Activated T-helper 2 cell treated with anti-CD3 and anti-CD28 coated beads, Interferon-gamma antibody, Interleukin-2, Interleukin-4, amounts not matched to agents 10 μg/mL and 5 μg/mL and 100 μg/mL, durations not matched to agents 14 hours and 24 hours and 36 hours (primary cell): Measurements from ENCODE around the gene FBXO21. TPM values are rescaled to one million over a fixed set of nuclear protein-coding genes. Genes with fewer than 3 reads are reported as not detected.

ENCODE experiments used
- DNase-seq: peaks from one replicate; pipeline ENCODE4 v3.0.0; 2021; ENCODE audit warnings: low spot score
- H3K27ac Mint-ChIP-seq: one replicate; pipeline ENCODE4 v1.8.0; 2021; ENCODE audit warnings: mixed read lengths
- H3K27me3 Mint-ChIP-seq: one replicate; pipeline ENCODE4 v1.8.0; 2021; ENCODE audit warnings: low read depth, mixed read lengths
- H3K36me3 Mint-ChIP-seq: one replicate; pipeline ENCODE4 v1.8.0; 2021; ENCODE audit warnings: low read depth, mixed read lengths
- H3K4me1 Mint-ChIP-seq: one replicate; pipeline ENCODE4 v1.8.0; 2021; ENCODE audit warnings: low read depth, mixed read lengths
- H3K4me3 Mint-ChIP-seq: one replicate; pipeline ENCODE4 v1.8.0; 2021; ENCODE audit warnings: low read depth, mild to moderate bottlenecking, moderate library complexity, mixed read lengths
- H3K9me3 Mint-ChIP-seq: one replicate; pipeline ENCODE4 v1.8.0; 2021; ENCODE audit warnings: mixed read lengths
- intact Hi-C: fragments of 100-400 bp; cut with micrococcal nuclease; formaldehyde crosslinking; loops from one replicate; pipeline ENCODE4 v1.15.1; 2023
- total RNA-seq: library from RNA; stranded (reverse); gene quantifications from 2 replicates; pipeline ENCODE4 v1.2.3, GENCODE V29; 2022

The FBXO21 gene
- total RNA-seq, 1 donor from 2014 or later: 24.3 TPM

DNA sequence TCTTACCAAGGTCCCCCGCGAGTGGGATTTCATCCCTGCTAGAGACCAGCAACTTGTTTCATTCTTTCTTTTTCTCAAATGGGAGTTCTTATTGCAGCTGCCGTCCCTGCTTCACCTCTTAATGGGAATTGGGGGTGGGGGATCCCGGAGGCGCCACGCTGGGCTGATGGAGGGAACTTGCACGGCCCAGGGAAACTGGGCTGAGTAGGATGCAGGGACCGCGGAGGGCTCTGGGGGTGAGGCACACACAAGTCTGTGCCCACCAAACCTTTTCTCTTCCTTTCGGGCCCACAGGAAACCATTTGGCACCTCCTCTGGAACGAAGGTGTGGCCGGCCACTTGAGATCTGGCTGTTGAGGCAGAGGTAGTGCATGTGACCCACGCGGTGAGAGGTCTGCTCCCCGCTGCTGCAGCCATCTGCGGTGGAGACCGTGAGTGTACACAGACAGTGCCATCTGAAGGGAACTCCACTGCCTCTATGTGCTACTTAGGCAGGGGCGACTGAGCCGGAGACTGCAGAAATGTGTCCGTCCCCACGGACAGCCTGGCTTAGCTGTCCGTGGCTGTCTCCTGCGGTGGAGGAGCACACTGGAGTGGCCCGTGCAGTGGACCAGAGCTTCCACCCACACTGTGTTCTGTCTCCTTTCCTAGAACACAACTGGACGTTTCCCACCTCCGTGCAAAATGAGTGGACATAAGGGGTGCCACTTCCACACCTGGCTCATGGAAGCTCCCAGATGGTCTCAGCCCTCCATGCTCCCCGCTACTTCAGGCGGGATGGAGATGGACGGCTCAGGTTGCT is 49.0 kb downstream of the FBXO21 start:
- H3K27ac Mint-ChIP-seq: no peak overlapping the region
- peaks cover 25% of the 10 kb centered on the region for H3K36me3 Mint-ChIP-seq
- no peaks in the 10 kb centered on the region for H3K27me3 Mint-ChIP-seq
- DNase-seq: no peak
- no peak overlapping the region for H3K4me3 Mint-ChIP-seq
- H3K4me1 Mint-ChIP-seq: peaks cover 7% of the 10 kb centered on the region
- H3K9me3 Mint-ChIP-seq: no peaks in the 10 kb centered on the region
- intact Hi-C loops: no loop called here

DNA sequence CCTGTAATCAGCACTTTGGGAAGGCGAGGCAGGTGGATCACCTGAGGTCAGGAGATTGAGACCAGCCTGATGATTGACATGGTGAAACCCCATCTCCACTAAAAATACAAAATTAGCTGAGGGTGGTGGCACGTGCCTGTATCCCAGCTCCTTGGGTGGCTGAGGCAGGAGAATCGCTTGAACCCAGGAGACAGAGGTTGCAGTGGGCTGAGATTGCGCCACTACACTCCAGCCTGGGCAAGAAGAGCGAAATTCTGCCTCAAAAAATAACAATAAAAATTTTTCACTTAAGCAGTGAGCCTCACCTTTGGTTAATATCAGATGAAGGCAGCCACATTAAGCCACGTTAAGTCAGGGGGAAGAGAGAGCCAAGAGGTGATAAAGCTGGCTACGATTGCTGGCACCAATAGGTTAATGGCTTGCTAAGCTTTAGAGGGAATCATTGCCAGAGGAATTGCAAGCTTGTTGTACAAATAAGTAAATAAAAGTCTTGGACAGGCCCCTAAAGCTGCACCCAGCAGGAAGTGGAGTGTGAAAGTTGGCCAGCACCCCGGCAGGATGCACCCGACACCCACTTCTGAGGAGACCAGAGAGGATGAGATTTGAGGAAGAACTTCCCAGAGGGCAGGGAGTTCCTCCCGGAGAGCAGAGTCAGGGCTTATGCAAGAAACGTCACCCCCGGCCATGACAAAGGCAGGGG is 49.7 kb downstream of the FBXO21 start:
- H3K4me1 Mint-ChIP-seq: peaks cover 7% of the 10 kb centered on the region
- no peak for DNase-seq
- no peaks in the 10 kb centered on the region for H3K9me3 Mint-ChIP-seq
- H3K4me3 Mint-ChIP-seq: no peak overlapping the region
- H3K36me3 Mint-ChIP-seq: peaks cover 19% of the 10 kb centered on the region
- intact Hi-C loops: no loop called here
- no peak overlapping the region for H3K27ac Mint-ChIP-seq
- H3K27me3 Mint-ChIP-seq: no peaks in the 10 kb centered on the region

DNA sequence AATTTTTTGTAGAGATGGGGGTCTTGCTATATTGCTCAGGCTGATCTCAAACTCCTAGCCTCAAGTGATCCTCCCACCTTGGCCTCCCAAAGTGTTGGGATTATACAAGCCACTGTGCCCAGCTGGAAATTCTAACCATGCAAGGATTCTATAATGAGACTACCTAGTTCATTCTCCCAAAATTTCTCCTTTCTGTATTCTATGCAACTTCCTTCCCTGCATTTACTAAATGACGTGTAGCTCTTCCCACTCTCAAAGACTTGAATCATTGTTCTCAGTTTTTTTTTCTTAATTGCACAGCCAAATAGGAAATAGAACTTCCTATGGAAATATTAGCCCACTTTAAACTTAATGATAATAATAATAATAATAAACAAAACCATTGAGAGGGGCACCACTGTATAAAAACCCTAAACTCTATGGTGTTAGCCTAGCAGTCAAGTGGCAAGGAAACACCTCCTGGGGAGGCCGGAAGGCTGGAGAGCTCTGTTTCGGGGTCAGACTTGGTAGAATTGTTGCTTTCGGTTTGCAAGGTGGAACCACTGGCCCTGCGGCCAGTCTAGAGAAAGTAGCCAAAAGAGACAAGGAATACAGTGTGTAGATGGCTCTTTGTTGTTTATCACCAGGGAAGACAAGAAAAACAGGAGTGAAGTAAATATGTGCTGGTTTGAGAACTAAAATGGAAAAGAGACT is 51.1 kb downstream of the FBXO21 start:
- DNase-seq: no peak
- intact Hi-C loops: loop anchor here (5.0 to 10.0 kb wide), 3 partner anchors 112 to 916 kb away; partner anchors contain the start of genes RNFT2 and SPRING1
- Mint-ChIP-seq H3K4me3 (no peak overlapping the region), H3K36me3 (peaks cover 14% of the 10 kb centered on the region), H3K9me3 (no peaks in the 10 kb centered on the region), H3K27ac (no peak overlapping the region), H3K4me1 (peaks cover 8% of the 10 kb centered on the region), H3K27me3 (no peaks in the 10 kb centered on the region)

DNA sequence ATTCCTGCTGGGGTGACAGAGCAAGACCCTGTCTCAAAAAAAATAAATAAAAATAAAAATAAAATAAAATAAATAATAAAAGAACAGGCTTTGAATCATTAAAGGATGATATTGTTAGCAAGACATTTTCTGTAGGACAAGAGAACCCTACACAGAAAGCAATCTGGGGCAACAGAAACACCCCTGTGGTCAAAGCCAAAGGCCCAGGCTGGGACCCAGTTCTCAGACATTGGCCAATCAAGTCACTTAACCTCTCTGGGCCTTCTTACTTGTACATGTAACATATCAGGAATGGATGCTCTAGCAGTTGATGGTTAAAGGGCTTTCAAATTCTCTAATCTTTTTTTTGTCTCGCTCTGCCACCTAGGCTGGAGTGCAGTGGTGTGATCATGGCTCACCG is 55.5 kb downstream of the FBXO21 start:
- DNase-seq: no peak
- intact Hi-C loops: loop anchor here (1.0 to 10.0 kb wide), 7 partner anchors 16 to 920 kb away; partner anchors contain the start of genes RNFT2, SPRING1 and TESC
- Mint-ChIP-seq H3K4me3 (no peak overlapping the region), H3K9me3 (no peaks in the 10 kb centered on the region), H3K27ac (peak overlapping the region; percentile 42), H3K4me1 (peaks cover 11% of the 10 kb centered on the region), H3K36me3 (no peaks in the 10 kb centered on the region), H3K27me3 (no peaks in the 10 kb centered on the region)

DNA sequence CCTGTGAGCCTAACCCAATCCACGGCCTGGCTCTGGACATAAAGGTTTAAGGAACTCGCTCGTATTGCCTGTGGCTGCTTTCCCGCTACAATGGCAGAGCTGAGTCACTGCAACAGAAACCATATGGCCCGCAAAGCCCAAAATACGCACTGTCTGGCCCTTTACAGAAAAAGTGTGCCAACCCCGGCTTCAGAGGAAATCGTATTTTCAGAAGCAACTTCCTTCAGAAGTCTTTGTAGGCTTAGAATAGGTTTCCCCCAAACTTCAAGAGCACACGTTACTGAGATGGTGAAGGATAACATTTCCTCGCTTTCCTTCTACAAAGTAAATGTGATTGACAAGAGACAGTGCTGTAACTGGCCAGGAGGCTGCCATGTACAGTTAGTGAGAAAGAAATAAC is 56.2 kb downstream of the FBXO21 start:
- DNase-seq: peak; percentile 49
- intact Hi-C loops: loop anchor here (1.0 to 10.0 kb wide), 6 partner anchors 16 to 921 kb away; partner anchors contain the start of genes RNFT2, SPRING1 and TESC
- Mint-ChIP-seq H3K9me3 (no peaks in the 10 kb centered on the region), H3K27ac (peak overlapping the region; percentile 88), H3K27me3 (no peaks in the 10 kb centered on the region), H3K36me3 (no peaks in the 10 kb centered on the region), H3K4me1 (peaks cover 12% of the 10 kb centered on the region), H3K4me3 (peak overlapping the region; percentile 2)

DNA sequence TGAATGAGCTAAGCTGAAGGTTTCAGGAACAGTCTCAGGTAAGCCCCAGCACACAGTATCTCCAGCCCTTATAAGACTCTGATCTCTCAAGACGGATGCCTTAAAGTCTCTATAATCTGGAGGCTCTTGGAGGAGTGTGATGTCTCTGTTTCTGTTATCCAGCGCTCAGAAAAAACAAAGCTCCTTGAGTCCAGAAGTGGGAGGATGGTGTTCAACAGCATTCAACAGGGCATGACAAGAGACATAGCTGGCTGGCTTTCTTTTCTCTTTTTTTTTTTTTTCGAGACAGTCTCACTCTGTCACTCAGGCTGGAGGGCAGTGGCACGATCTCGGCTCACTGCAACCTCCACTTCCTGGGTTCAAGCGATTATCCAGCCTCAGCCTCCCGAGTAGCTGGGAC is 59.5 kb downstream of the FBXO21 start:
- Mint-ChIP-seq H3K27ac (no peak overlapping the region), H3K9me3 (peaks cover 9% of the 10 kb centered on the region), H3K36me3 (no peaks in the 10 kb centered on the region), H3K4me3 (no peak overlapping the region), H3K4me1 (peaks cover 11% of the 10 kb centered on the region), H3K27me3 (no peaks in the 10 kb centered on the region)
- intact Hi-C loops: loop anchor here (10.0 kb wide), 2 partner anchors 396 to 924 kb away; partner anchors contain the start of genes RNFT2 and SPRING1
- no peak for DNase-seq

DNA sequence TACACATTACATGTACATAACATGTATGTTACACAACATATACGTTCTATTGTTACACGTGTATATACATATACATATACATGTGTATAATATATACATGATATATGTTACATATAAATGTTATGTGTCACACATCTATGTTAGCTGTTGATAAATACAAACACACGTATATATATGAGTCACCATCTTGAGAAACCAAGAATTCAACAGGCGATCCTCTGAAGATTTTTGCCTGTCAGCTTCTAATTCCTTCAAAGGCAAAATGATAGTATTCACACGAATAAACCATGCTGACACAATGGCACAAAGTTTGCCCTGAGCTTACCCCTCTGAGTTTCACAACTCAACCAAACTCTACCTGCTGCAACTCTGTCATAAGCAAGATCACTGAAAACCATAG is 60.9 kb downstream of the FBXO21 start:
- no peaks in the 10 kb centered on the region for H3K36me3 Mint-ChIP-seq
- H3K27me3 Mint-ChIP-seq: no peaks in the 10 kb centered on the region
- peaks cover 18% of the 10 kb centered on the region for H3K4me1 Mint-ChIP-seq
- intact Hi-C loops: no loop called here
- H3K9me3 Mint-ChIP-seq: peaks cover 9% of the 10 kb centered on the region
- H3K4me3 Mint-ChIP-seq: no peak overlapping the region
- no peak for DNase-seq
- H3K27ac Mint-ChIP-seq: no peak overlapping the region

DNA sequence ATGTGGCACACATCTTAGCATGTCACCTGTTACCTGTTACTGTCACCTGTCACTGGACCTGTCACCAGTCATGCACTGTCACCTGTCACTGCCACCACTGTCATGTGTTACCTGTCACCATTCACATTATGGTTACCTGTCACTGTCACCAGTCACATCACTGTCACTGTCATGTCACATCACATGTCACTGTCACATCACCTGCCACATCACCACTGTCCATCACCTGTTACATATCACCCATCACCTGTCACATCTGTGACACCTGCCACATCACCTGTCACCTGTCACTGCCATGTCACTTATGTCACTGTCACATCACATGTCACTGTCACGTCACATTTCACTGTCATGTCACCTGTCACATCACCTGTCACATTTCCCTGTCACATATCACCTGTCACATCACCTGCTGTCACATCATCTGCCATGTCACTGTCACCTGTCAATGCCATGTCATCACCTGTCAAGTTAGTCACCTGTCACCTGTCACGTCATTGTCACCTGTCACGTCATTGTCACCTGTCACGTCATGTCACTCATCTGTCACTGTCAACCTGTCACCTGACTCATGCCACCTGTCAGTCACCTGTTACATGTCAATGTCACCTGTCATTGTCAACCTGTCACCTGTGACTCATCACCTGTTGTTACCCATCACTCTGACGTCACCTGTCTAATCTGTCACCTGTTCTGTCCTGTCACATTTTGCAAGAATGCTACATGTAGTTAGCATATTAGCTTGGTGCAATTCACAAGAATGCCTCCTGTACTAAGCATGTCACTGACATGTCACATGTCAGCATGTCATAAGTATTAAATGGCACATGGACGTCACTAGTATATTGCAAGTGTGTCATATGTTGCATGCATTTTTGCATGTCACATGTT is 62.1 kb downstream of the FBXO21 start:
- H3K9me3 Mint-ChIP-seq: peaks cover 9% of the 10 kb centered on the region
- no peaks in the 10 kb centered on the region for H3K27me3 Mint-ChIP-seq
- no peak overlapping the region for H3K4me3 Mint-ChIP-seq
- intact Hi-C loops: no loop called here
- no peak for DNase-seq
- peaks cover 10% of the 10 kb centered on the region for H3K4me1 Mint-ChIP-seq
- no peak overlapping the region for H3K27ac Mint-ChIP-seq
- H3K36me3 Mint-ChIP-seq: no peaks in the 10 kb centered on the region

DNA sequence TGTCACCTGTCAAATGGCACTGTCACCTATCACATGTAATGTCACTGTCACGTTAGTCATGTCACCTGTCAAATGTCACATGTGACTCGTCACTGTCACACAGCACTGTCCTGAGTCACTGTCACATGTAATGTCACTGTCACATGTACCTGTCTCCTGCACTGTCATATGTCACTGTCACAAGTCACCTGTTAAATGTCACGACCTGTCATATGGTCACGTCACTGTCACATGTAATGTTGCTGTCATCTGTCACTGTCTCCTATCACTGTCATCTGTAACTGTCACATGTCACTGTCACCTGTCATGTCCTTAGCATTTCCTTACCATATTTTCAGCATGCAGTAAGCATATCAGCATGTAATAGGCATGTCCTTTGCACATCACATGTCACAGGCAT is 63.9 kb downstream of the FBXO21 start:
- Mint-ChIP-seq H3K4me1 (peaks cover 10% of the 10 kb centered on the region), H3K4me3 (no peak overlapping the region), H3K27ac (no peak overlapping the region)

DNA sequence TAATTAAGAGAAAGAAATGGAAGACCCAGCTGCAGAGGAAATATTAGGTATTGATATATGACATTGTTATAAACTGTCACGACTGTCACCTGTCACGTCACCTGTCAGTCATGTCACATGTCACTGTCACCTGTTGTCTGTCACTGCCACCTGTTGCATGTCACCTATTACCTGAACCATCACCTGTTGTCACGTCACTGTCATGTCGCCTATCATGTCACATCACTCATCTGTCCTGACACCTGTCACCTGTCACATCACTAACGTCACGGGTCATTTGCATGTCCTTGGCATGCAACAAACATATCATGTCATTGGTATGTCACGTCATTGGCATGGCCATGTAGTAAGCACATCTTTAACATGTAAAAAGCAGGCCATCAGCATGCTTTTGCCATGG is 64.5 kb downstream of the FBXO21 start:
- Mint-ChIP-seq H3K27me3 (no peaks in the 10 kb centered on the region), H3K9me3 (peaks cover 9% of the 10 kb centered on the region), H3K36me3 (no peaks in the 10 kb centered on the region), H3K4me1 (peaks cover 10% of the 10 kb centered on the region), H3K27ac (no peak overlapping the region), H3K4me3 (no peak overlapping the region)
- intact Hi-C loops: no loop called here
- no peak for DNase-seq

More for the DNA sequence above, 63.9 kb downstream of the FBXO21 start:
- no peak for DNase-seq
- Mint-ChIP-seq H3K27me3 (no peaks in the 10 kb centered on the region), H3K9me3 (peaks cover 9% of the 10 kb centered on the region), H3K36me3 (no peaks in the 10 kb centered on the region)
- intact Hi-C loops: no loop called here

DNA sequence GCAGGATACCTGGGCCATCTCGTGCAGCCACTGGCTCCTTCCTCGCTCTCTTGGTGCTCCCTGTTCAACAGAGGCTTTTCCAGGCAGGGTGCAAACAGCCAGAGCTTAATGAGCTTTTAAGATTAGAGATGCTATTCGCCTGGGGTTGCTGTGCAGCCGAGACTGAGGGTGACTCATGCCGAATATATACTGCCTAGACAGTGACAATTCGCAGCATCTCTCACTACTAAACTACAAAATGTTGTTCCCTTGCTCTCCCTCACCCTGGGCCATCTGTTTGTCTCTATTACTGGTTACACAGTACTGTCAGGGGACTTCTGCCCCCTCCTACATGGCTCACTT is 65.0 kb downstream of the FBXO21 start:
- no peak overlapping the region for H3K4me3 Mint-ChIP-seq
- intact Hi-C loops: no loop called here
- H3K27me3 Mint-ChIP-seq: no peaks in the 10 kb centered on the region
- no peak for DNase-seq
- H3K36me3 Mint-ChIP-seq: no peaks in the 10 kb centered on the region
- peaks cover 9% of the 10 kb centered on the region for H3K9me3 Mint-ChIP-seq
- no peak overlapping the region for H3K27ac Mint-ChIP-seq
- H3K4me1 Mint-ChIP-seq: peaks cover 10% of the 10 kb centered on the region
